HG03558 (cell line): ENCODE data around the gene ID1.
"Not testable (repeated sequence)": the region's sequence is repeated elsewhere in the genome, so short reads cannot be mapped to it uniquely, and the experiment has no call there.

Experiments used
- ATAC-seq: cut with Tn5 transposase; IDR thresholded peaks from one replicate; pipeline ENCODE4 v1.9.1; 2021; ENCODE audit warnings: moderate number of reproducible peaks; ENCODE audit not compliant: unreplicated experiment; ENCODE audit errors: extremely low read depth

Gene ID1

GRCh38 chr20:31572701-31573554, 32.2 kb upstream of the ID1 start:
- ATAC-seq, result peak; percentile 80

- no peak for ATAC-seq
Observed at GRCh38 chr20:31573555-31574321, 31.4 kb upstream of the ID1 start.

GRCh38 chr20:31574986-31575385, 30.1 kb upstream of the ID1 start:
- not testable (repeated sequence) for ATAC-seq

- ATAC-seq, result no peak
Observed at GRCh38 chr20:31576751-31577150, 28.3 kb upstream of the ID1 start.

GRCh38 chr20:31577194-31577593, 27.9 kb upstream of the ID1 start:
- ATAC-seq, result no peak

- ATAC-seq, result no peak
Observed at GRCh38 chr20:31578448-31579138, 26.5 kb upstream of the ID1 start.

GRCh38 chr20:31579245-31579644, 25.8 kb upstream of the ID1 start:
- no peak for ATAC-seq

- ATAC-seq, result not testable (repeated sequence)
Observed at GRCh38 chr20:31579941-31580651, 25.0 kb upstream of the ID1 start.

GRCh38 chr20:31580706-31581105, 24.4 kb upstream of the ID1 start:
- ATAC-seq, result no peak

GRCh38 chr20:31581391-31581790, 23.7 kb upstream of the ID1 start:
- no peak for ATAC-seq

- ATAC-seq, result no peak
Observed at GRCh38 chr20:31587545-31588389, 17.3 kb upstream of the ID1 start.

GRCh38 chr20:31590717-31591225, 14.3 kb upstream of the ID1 start:
- ATAC-seq, result no peak

GRCh38 chr20:31593221-31594001, 11.7 kb upstream of the ID1 start:
- no peak for ATAC-seq

- no peak for ATAC-seq
Observed at GRCh38 chr20:31594002-31594557, 11.0 kb upstream of the ID1 start.

GRCh38 chr20:31594558-31595379, 10.3 kb upstream of the ID1 start:
- ATAC-seq, result no peak

- no peak for ATAC-seq
Observed at GRCh38 chr20:31595380-31595653, 9.8 kb upstream of the ID1 start.

- ATAC-seq, result no peak
Observed at GRCh38 chr20:31595654-31596411, 9.3 kb upstream of the ID1 start.
